ENCODE results near the gene PSD4.

Gene PSD4

GRCh38 chr2:113141451-113141850, 32.3 kb upstream of the PSD4 start:
- DNase-seq: no peak

GRCh38 chr2:113142290-113142689, 31.5 kb upstream of the PSD4 start:
- DNase-seq: no peak

- DNase-seq: no peak
Measured at GRCh38 chr2:113144259-113144658, 29.5 kb upstream of the PSD4 start.

GRCh38 chr2:113148606-113149552, 24.9 kb upstream of the PSD4 start:
- no peak for DNase-seq

- DNase-seq: peak in 1 of 56 donors; percentile 16
Measured at GRCh38 chr2:113149553-113150257, 24.1 kb upstream of the PSD4 start.

GRCh38 chr2:113150258-113150601, 23.5 kb upstream of the PSD4 start:
- DNase-seq: no peak

- DNase-seq: no peak
Measured at GRCh38 chr2:113155331-113155730, 18.4 kb upstream of the PSD4 start.

- peak in 6 of 56 donors; percentile 7 to 49 (median 22) for DNase-seq
Measured at GRCh38 chr2:113156278-113157117, 17.3 kb upstream of the PSD4 start.

GRCh38 chr2:113157118-113157896, 16.5 kb upstream of the PSD4 start:
- peak in 5 of 56 donors; percentile 17 to 52 (median 33) for DNase-seq

- DNase-seq: no peak
Measured at GRCh38 chr2:113157897-113158753, 15.6 kb upstream of the PSD4 start.

- DNase-seq: no peak
Measured at GRCh38 chr2:113158884-113159553, 14.8 kb upstream of the PSD4 start.

- DNase-seq: no peak
Measured at GRCh38 chr2:113160248-113160647, 13.5 kb upstream of the PSD4 start.

GRCh38 chr2:113160962-113161361, 12.8 kb upstream of the PSD4 start:
- DNase-seq: no peak

GRCh38 chr2:113162173-113162572, 11.6 kb upstream of the PSD4 start:
- no peak for DNase-seq

- DNase-seq: no peak
Measured at GRCh38 chr2:113162869-113163268, 10.9 kb upstream of the PSD4 start.

- no peak for DNase-seq
Measured at GRCh38 chr2:113164215-113164929, 9.4 kb upstream of the PSD4 start.

- no peak for DNase-seq
Measured at GRCh38 chr2:113164930-113165585, 8.7 kb upstream of the PSD4 start.

GRCh38 chr2:113166187-113166645, 7.6 kb upstream of the PSD4 start:
- no peak for DNase-seq

Measured in nucleus accumbens (tissue), 56 donors.